SIG-M5 treated with dmso at 0.1 percent for 504 hours (cell line): Measurements from ENCODE around the gene USH2A.
"Not testable (repeated sequence)": the region's sequence is repeated elsewhere in the genome, so short reads cannot be mapped to it uniquely, and the experiment has no call there.

ENCODE experiments used
- DNase-seq: peaks from one replicate; lab custom pipeline; 2025; ENCODE audit not compliant: unreplicated experiment; lab: John Stamatoyannopoulos, UW

Gene USH2A

GRCh38 chr1:216416488-216416887, 6.8 kb downstream of the USH2A start:
- DNase-seq, result no peak

DNA sequence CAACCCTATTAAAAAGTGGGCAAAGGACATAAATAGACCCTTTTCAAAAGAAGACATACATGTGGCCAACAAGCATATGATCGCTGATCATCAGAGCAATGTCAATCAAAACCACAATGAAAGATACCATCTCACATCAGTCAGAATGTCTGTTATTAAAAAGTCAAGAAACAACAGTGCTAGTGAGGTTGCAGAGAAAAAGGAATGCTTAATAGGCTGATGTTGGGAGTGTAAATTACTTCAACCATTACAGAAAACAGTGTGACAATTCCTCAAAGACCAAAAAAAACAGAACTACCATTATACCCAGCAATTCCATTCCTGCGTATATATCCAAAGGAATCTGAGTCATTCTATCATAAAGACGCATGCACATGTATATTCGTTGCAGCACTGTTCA, 13.2 kb downstream of the USH2A start:
- no peak for DNase-seq

- DNase-seq, result no peak
These were observed 32.3 kb downstream of the USH2A start for GRCh38 chr1:216390956-216391355.

DNA sequence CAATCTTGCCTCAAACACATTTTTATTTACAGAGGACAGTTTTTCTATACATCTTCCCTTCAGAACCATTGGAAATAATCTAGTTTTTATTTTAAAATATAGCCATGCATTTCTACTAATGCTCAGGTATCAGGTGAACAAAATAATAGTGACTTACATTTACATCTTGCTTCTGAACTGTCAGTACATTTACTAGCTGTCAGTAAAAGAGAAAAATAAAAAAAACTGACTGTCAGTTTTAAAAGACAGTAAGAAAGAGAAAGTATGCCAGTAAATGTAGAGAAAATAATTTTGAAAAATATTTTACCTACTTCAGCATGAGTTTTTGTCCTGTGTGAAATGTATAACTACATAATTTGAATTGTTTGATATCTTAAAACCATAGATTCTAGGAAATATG, 33.5 kb downstream of the USH2A start:
- DNase-seq, result no peak

GRCh38 chr1:216388558-216388957, 34.7 kb downstream of the USH2A start:
- DNase-seq, result no peak

- DNase-seq, result no peak
These were observed 35.5 kb downstream of the USH2A start for GRCh38 chr1:216387782-216388181.

DNA sequence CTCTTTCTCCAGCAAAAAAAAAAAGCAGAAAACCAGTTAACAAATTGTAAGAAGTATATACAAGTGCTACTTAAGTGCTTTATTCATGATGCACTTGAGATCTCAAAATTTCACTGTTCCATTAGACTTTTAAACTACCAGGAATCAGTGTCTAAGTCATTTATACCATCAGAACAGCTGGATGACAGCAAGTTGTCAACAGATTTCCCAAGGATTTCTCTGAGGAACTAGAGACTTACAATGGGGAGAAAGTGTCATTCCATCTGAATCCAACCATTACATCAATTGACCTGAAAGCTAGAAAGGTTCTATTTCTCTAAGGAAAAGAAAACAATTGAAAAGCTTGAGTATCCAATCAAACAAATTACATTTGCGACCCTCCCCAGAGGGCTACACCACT, 43.8 kb downstream of the USH2A start:
- DNase-seq, result no peak

DNA sequence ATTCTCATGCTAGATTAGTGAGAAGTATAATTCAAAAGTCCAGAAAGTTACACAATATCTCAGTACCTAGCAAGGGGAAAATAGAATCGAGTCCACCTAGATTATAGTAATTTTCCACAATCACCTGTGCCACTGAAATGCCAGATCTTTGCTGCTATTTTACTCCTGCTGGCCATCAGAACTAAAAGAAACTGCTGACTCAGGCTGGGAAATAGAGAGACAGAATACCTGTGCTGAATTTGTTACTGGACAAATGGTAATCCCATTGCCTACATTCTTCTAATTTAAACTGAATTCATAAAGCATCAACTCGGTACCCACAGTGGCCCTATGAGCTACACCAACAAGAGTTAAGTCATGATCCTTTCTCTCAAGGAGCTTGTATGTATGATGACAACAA, 55.0 kb downstream of the USH2A start:
- DNase-seq, result no peak

DNA sequence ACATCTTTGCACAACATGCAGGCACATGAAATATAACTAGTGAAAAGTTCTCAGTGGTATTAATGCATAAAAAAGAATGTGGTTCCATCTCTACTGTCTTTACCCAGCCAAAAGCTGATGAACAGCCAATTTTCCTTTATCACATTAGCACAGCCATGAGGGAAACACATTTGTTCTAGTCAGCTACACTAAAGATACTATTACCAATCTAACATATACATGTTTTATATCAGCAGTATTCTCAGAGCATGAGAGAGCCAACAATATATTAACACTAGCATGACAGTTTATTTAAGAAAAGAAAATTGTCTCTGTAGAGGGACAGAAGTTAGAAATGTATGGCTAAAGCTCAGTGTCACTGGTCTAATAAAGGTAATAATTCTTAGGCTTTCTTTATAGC, 56.3 kb downstream of the USH2A start:
- DNase-seq, result no peak

- DNase-seq, result no peak
These were observed 66.3 kb downstream of the USH2A start for GRCh38 chr1:216356945-216357344.

DNA sequence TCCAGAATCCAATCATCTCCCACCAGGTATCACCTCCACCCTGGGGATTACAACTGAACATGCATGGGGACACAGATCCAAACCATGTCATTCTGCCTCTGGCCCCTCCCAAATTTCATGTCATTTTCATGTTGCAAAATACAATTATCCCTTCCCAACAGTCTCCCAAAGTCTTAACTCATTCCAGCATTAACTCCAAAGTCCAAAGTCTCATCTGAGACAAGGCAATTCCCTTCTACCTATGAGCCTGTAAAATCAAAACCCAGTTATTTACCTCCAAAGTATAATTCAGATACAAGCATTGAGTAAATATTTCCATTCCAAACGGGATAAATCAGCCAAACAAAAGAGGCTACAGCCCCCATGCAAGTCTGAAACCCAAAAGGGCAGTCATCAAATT, 73.1 kb downstream of the USH2A start:
- DNase-seq, result no peak

GRCh38 chr1:216346526-216346925, 76.7 kb downstream of the USH2A start:
- no peak for DNase-seq

DNA sequence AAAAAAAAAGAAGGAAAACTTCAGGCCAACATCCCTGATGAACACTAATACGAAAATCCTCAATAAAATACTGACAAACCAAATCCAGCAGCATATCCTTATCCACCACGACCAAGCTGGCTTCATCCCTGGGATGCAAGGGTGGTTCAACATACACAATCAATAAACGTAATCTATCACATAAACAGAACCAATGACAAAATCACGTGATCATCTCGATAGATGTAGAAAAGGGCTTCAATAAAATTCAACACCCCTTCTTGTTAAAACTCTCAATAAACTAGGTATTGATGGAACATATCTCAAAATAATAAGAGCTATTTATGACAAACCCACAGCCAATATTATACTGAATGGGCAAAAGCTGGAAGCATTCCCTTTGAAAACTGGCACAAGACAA, 82.7 kb downstream of the USH2A start:
- DNase-seq, result not testable (repeated sequence)

GRCh38 chr1:216332462-216332861, 90.8 kb downstream of the USH2A start:
- no peak for DNase-seq

DNA sequence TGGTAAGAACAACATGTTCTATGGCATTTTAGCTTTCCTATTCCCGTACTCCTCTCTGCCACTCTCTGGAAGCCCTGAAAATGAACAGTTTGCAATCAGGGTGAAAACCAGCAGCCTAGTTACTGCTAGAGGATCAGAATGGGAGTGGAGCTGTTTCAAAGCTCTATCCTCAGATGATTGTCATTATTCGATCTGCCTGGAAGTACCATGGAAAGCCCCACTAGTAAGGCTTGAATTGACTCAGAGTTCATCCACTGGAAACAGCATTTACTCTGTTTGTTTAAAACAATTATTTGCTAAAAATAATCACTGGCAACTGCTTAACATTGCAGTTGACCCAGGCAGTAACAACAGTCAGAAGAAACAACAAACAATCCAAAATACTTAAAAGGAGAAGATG, 91.2 kb downstream of the USH2A start:
- no peak for DNase-seq

- no peak for DNase-seq
These were observed 92.0 kb downstream of the USH2A start for GRCh38 chr1:216331211-216331610.

DNA sequence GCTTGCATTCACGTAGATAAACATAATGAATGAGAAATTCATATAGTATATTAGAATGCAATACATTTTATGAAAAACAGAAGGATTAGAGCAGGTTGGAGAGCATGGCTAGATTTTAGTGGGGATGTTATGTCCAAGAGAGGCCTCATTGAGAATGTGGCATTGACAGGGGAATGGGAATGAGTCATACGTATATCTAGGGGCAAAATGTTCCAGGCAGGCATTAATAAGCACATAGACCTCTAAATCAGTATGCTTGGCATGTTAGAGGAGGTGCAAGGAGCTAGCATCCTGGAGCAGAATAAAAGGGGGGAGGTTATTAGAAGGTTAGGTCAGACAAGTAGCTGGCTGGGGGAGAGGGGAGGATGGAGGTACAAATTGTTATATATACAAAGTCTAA, 93.0 kb downstream of the USH2A start:
- no peak for DNase-seq

GRCh38 chr1:216325946-216326345, 97.3 kb downstream of the USH2A start:
- DNase-seq, result no peak

DNA sequence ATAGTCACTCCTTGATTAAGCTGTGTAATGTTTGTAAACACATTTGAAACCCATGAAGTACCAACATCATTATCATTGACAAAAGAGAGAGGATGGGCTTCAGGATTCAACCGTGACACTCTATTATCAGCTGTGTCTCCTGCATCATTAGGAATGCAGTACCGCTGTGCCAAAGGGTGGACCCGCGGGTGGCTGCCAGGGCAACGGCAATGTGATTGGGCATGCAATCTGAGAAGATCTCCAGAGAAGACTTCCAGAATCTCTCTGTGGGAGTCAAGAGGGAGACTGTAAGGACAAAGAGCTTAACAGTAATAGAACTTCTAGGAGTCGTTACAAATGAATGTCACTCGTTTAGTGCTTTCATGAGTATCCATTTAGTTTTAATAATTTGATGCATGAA, 97.9 kb downstream of the USH2A start:
- no peak for DNase-seq

DNA sequence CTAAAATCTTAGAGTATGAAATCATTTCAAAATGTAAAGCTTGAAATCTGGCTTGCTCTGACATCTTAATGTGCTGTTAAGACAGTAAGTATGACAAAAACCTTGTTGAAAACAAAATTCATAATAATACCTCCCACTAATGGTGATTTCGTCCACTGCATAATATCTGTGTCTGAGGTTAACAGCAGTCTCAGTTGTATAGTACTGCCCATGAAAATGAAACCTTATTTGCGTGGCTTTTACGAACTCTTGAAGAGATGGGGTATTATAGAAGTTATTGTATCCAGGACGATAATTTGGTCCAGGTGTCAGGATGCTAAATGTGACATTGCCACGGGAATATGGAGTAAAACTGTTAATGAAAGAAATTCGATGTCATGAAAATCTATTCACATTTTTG, 99.9 kb downstream of the USH2A start:
- no peak for DNase-seq

DNA sequence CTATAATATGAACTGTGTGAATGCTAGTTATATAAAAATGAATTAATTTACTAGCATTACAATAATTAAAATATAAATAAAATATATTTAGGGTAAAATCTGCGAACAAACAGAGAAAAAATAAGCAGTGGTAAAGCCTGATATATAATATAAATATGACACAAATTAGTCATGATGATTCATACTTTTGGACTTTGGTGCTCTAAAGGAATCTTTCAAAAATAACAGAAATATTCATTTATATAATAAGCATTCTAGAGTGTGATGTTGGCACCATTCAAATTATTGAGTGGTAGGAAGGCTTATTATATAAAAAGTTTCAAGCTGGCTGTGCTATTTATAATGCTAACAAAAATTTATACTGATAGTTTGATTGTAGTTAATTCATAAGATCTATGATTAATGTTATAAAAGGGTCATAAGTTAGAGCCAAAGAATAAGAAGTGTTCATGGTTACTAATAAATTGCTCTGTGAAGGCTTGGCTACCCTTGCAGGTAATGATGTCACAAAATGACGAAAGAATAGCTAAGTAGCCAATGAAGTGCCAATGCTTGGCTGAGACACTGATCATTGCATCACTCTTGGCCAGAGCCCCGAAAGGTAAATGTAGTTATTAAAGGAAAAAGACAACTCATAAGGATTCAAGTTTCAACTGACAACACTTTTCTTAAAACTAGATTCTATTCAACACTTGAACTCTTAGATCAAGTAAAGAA, 108.7 kb downstream of the USH2A start:
- DNase-seq, result no peak

- peak; percentile 18 for DNase-seq
These were observed 112.5 kb downstream of the USH2A start for GRCh38 chr1:216310776-216311175.

- DNase-seq, result no peak
These were observed 116.4 kb downstream of the USH2A start for GRCh38 chr1:216306830-216307229.
